HTR-8/SVneo (cell line): ENCODE data around the gene APOBEC4.

Experiments used
- DNase-seq: peaks from one replicate; pipeline ENCODE4 v3.0.0; 2011; ENCODE audit warnings: low spot score, mixed read lengths; ENCODE audit not compliant: insufficient read length
- FAIRE-seq: peaks from 2 replicates; lab custom pipeline; 2011; peaks lifted over from hg19 to GRCh38; lab: Jason Lieb, UNC

Gene APOBEC4

DNA sequence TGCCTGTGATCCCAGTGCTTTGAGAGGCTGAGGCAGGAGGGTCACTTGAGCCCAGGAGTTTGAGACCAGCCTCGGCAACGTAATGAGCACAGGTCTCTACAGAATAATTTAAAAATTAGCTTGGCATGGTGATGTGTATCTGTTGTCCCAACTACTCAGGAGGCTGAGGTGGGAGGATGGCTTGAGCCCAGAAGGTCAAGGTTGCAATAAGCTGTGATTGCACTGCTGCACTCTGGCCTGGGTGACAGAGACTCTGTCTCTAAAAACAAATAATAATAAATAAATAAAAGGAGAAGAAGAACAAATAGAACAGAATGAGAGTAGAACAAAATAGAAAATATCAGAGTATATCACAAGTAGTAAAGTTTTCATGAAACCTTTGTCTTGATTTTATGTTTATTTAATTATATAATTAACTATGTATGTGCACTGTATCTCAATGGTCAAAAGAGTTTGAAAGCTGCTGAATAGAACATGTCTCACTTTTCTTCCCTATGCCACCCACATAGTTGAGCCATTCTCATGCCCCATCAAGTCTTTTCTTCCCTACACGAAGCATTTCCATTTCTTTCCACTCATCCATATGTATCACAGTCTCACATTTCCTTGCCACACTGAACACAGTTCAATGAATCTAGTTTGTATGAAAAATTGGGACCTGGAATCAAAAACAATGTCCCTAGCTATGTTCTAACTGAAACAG lies 22.9 kb upstream of the APOBEC4 start:
- DNase-seq = no peak
- FAIRE-seq = no peak

DNA sequence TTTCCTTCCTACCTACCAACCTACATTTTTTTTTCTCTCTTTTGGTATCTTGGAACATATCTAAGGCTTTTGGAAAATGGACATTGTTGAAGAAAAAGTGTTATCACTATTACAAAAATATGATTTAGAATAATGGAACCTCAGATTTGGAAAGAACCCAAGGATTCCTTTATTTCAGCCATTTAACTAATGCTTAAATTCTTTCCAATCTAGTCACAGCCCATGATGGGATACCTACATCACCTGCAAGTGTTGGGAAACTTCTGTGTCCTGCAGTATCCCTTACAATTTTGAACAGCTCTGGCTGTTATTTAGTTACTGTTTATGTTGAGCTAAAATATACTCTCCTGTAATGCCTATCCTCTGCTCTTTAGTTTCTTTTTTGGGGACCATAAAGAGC lies 22.3 kb upstream of the APOBEC4 start:
- no peak for DNase-seq
- no peak for FAIRE-seq

DNA sequence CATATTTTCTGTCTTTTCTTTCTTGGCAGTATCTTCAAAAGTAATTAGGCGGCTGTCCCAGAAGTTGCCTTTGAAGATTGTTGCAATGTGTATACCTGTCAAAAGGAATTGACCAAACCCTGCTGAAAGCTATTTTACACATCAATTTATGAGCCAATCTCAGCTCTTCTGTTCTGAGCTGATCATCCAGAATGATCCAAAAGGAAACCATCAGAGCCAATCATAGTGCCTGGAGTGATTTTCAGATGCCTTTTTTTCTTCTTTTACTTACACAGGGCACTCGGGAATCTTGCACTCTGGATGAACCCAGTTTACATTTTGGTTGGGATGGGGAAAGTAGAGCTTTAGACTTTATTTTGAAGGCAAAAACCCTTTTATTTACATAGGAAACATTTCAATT lies 21.8 kb upstream of the APOBEC4 start:
- DNase-seq (no peak), FAIRE-seq (no peak)

DNA sequence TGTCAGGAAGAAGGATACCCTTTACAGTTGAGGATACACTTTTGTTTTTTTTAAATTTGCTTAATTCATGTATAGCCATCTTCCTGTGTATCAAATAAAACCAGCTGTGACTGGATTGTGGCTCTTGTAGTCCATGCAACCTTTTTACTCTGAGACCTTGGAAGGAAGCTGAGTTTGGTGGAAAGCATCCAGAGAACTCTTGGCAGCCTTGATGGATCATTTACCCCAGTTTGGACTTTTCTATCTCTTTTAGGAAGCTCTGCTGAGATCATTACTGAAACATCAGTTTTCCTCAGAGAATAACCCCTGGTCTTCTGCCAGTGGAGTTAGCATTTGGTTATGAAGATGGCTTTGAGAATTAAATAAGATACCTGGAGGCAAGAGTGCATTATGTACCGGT lies 21.2 kb upstream of the APOBEC4 start:
- no peak for DNase-seq
- no peak for FAIRE-seq

DNA sequence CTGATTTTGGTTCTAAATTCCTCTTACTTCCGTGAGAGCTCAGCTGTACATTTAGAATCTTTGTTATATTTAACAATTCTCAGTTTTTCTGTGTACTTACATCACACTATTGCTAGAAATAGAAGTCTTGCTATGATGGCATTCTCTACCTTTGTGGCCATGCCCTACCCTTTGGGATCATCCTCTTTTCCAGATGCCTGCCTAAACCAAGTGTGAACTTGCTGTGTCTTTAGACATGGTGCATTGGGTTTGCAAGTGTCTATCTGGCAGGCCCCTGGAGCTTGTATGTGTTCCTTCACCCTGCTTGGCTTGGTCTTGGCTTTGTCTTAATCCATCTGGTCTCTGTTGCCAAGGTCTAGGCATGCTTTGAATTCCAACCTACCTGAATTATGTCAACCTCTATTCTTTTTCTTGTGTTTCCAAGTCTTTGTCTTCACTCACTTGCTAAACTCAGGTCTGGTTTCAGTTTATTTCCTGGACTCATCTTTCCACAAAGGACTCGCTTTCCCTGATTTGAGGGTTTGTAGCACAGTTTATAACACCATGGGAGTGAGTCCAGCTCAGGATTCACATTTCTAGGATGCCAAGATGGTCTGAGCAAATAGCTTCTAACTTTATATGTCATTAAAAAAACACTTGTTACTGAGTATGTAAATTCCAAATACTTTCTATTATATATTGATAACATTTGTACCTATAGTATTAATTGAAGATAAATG lies 20.6 kb upstream of the APOBEC4 start:
- no peak for FAIRE-seq

DNA sequence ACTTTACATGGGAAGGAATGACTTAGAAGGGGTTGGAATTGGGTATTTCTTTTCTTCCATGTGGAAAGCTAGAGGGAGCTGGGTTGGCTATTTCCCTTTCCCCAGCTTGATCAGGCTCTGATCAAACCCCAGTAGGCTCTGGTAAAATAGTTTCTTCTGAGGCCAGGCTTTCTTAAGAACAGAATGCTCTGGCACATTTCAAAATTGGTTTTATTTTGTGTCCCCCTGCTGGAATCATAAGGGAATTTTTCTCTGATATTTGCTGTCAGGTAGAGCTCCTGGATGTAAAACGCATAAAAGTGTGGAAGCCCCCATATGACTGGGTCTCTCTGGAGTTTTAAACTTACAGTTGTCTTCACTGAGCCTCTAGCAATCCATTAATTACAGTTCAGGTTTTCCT lies 17.1 kb upstream of the APOBEC4 start:
- FAIRE-seq (no peak), DNase-seq (no peak)

More for the DNA sequence above, 20.6 kb upstream of the APOBEC4 start:
- no peak for DNase-seq

DNA sequence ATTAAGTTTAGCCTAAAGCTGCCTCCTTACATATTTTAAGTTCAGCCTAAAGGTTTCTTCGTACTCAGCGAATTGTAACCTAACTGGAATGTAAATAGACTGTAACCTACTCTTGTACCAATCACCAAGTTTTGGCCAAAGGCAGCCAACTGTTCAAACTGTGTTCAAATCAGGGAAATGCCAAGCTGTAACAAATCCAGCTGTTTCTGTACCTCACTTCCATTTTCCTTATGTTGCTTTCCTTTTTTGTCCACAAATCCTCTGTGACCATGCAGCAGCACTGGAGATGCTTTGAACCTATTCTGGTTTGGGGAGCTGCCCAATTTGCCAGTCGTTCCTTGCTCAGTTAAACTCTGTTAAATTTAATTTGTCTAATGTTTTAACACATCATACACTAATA lies 3.2 kb upstream of the APOBEC4 start:
- FAIRE-seq = no peak
- DNase-seq = no peak

DNA sequence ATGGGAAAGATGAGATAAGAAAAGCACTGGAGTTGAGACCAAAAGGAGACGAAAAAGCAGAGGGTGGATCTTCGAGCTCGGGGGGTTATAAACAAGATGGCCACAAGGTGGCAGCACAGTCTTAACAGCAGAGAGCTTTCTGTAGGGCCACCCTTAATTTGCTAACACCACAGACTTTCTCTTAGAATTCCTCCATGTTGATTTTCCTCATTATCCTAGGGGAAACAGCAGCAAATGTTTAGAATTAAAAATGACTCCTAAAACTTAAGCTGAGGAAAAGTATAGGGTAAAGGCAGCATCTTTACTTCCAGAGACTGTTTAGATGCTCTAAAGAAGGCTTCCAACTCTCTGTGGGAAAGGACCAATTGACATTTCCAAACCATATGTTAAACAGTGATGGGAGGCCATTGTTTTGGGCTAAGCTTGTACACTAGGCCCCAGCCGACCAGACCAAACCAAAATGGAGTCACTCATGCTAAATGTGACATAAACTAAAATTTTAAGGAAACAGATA lies 2.5 kb upstream of the APOBEC4 start:
- DNase-seq = peak; percentile 78

DNA sequence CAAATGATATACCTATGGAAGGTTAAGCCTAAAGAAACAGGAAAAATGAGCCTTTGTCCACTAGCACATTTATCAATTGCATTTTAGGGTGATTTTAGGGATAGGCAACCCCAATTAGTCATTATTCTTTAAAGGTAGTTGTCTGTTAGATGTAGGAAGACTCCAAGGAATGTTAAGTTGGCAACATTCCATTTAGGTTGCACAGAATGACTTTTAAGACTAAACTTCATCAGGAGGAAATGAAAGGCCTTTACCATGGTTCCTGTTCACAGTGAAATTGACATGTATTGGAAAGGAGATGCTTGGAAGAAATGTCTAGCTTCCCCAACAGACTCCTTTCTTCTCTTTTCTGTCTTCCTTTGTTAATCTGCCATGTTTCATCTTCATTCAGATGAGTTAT lies 1.6 kb upstream of the APOBEC4 start:
- FAIRE-seq (no peak), DNase-seq (no peak)

More for the DNA sequence above, 2.5 kb upstream of the APOBEC4 start:
- no peak for FAIRE-seq

DNA sequence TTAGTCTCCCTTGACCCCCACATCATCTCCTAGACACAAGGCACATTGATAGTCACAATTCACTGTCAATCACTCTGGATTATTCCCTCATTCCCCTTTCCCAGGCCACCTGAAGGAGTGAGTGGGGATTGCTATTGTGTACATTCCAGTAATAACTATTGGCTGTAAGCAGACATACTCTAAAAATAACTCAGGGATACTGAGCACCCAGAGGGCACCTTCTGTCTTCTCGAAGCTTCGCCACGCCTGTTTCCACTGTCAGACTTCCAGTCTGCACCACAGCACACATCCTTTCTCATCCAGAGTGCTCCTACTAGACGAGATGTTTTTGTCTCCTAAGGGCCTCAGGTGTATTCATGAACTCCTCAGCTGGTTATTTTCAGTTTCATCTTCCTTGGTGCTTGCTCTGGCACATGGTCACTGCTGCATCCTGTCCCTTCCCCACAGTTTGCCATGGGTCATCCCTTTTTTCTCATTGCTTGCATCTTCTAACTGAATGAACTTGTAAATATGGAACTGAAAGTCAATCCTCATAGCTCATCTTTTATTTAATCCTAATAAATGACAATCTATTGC lies 848 bp upstream of the APOBEC4 start:
- no peak for DNase-seq
- no peak for FAIRE-seq

DNA sequence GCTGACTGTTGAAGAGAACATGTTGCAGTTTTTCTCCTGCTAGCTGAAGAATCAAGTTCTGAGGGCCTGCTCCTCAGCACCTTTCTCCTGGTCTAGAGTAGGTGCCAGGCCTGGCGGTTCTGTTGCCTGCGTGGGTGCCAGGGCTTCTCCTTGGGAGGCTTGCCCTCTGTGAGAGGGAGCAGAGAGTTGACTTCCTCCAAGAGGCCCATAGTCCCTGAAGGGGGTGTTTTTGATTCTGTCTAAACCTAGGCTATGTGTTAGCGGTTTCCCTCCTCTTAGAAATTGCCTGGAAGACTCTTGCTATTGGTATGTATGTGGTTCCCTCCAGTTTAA lies 312 bp upstream of the APOBEC4 start:
- FAIRE-seq = no peak
- no peak for DNase-seq

DNA sequence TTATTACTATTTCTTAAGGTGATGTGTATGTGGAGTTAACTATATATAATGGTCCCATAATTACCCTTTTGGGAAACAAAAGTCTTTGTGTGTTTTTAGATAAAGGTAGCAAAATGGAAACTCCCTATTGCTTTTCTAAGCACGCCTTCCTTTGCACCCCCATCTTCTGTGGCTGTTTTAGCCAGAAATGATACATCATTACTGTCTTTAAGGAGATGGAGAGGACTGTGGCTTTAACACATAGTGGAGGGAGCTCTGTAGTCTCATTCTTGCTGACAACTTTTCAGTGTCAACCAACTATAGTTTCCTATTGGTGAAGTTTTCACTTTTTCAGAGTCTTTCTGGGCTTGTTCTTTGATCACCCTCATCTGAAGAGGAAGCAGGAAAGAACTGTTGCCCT lies 1.0 kb downstream of the APOBEC4 start:
- FAIRE-seq = no peak
- DNase-seq = no peak

DNA sequence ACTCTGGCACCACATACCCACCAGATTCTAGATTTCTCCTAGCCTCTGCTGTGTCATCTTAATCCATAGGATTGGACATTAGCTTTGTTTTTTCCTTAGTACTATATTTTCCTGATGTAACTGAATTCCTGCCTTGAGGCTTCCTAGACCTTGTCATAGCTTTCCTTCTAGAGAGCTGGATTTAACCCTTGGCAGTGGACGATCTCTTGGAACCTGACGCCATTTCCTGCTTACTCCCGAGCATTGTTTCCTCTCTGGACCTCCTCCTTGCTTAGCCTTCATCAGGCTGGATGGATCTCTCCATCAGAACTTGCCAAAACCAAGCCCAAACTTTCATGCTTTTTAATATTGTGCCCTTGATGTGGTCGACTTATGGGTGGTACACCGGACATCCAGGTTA lies 1.5 kb downstream of the APOBEC4 start:
- no peak for DNase-seq
- no peak for FAIRE-seq

DNA sequence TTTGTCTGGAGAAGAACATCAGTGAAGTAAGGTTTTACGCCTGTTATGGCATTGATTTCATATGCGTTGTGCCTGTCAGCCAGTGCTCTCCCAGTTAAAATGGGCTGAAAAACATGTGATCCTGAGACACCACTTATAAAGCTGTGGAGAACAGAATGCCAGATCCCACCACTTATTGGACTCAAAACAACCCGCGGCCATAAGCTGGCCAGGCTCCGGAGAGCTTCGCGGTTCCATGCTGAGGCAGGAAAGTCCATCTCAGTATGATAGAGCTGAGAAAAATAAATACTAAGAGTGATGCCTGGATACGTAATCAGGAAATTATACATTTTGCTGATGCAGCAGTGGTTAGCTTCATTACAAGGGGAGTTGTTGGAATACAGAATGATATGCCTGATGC lies 5.1 kb downstream of the APOBEC4 start:
- DNase-seq (no peak), FAIRE-seq (no peak)

DNA sequence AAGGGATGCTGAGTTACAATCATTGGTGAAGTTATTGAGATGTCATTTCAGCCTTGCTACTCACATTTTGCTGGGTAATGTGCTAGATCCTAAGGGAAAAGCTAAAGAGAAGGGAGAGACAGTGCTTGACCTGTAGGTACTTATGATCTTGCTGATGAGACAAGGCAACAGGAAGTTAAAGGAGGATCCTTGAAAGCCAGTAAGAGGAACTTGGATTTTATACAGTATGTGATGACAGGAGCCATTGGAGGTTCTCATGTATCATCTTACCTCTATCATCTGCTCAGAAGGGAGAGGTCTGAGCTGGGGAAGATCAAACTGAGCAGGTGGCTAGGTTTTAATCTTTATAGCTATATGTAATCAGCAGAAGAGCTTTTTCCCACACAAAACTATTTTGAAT lies 6.3 kb downstream of the APOBEC4 start:
- FAIRE-seq (no peak), DNase-seq (no peak)

DNA sequence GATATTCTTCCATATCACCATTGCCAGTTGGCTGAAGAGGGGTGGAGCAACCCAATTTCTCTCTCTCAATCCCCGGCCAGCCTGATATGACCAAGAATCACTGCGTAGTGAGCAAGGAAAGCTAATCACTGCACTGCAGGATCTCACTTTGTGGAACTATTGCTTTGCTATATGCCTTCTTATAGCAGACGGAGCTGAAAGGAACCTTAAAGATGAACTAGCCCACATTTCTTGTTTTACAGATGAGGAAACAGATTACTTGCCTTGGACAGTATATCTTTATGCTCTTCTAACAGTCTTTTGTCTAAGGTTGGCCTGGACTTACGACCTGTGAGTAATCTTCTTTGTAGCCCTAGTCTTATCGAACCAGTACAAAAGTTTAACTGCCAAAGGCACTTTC lies 7.6 kb downstream of the APOBEC4 start:
- FAIRE-seq (no peak), DNase-seq (no peak)

DNA sequence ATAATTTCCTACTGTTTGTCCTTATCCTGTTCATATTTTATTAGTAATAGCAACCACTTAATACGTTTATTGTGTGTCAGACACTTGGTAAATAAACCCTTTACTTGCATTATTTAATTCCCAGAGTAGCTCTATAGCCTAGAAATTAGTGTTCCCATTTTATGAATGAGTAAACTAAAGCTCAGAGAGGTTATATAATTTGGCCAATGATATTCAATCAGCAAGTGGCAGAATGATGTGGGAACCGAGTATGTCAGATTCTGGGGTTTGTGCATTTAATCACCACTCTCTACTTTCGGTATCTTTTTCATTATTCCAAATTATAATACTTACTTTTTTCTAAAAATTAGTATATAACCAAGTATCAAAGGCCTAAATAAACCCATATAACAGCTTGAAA lies 10.9 kb downstream of the APOBEC4 start:
- no peak for FAIRE-seq
- no peak for DNase-seq

DNA sequence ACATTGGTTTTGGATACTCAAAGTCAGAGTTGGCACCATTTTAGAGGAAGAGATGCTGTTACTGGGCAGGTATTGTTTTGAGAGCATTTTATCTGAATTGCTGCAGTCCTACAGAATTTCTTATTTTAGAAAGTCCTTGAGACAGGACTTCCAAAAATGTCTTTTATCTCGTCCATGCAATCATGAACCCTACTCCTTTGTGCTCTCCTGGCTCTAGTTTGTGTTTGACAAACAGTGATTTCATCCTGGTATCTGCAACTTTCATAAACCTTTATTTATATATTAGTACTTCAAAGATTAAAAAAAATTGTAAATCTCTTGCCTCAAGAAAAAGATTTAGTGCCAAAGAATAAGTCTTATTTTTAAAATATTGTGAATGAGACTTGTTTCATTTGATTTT lies 12.9 kb downstream of the APOBEC4 start:
- FAIRE-seq (no peak), DNase-seq (no peak)

DNA sequence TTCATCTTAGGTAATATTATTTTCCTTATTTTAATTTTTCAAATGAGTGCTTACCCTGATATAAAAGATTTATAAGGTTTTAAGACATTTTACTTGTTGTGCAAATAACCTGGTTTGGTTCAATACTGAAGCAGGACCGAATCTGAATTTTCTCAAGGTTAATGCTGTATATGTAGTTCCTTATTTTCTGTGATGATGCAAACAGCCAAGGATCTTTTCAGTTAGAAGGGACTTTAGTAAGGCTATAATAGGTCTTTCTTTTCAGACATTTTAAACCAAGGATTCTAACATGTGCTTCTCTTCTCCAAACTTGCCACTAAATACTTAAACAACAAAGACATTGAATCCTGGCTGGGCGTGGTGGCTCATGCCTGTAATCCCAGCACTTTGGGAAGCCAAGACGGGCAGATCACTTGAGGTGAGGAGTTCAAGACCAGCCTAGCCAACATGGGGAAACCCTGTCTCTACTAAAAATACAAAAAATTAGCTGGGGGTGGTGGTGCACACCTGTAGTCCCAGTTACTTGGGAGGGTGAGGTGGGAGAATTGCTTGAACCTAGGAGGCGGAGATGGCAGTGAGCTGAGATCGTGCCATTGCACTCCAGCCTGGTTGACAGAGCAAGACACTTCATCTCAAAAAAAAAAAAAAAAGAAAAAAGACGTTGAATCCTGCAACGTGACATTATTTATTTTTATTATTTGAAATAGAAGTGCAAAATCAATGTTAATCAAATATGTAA lies 14.3 kb downstream of the APOBEC4 start:
- no peak for DNase-seq

DNA sequence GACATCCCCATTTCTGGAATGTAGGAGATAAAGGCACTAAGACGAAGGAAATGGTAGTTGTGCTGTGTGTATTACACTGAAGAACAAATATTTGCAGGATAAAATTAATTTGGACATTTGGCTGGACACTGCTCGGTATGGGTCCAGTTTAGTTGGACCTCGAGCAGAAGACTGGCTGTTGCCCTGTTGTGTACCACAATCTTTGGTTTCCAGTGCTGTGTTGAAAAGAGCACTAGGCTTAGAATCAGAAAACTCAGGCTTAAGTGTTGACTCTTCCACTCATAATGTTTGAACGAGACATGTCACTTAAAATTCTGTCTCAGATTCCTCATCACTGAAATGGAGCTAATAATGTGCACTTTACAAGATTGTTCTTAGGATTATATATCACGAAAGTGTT lies 16.3 kb downstream of the APOBEC4 start:
- DNase-seq = no peak
- no peak for FAIRE-seq

More for the DNA sequence above, 14.3 kb downstream of the APOBEC4 start:
- no peak for FAIRE-seq

DNA sequence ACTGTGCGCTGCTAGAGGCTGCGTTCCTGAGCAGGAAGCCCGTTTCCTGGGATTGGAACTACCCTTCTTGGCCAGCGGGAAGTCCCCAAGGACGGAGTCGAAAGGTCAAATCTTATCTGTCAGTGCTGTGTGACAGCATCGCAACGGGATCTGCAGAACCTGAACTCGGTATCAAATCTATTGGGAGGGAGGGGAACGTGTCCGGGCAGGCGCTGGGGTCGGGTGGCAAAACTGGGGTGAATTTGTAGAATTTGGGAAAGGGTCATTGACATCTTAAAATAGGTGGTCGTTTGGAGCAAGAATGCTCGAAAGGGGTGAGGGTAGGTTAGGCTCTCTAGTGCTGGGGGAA lies 16.8 kb downstream of the APOBEC4 start:
- no peak for FAIRE-seq
- no peak for DNase-seq
